Nephron progenitor cell (in vitro differentiated cells): ENCODE data around the gene MBNL2.

Experiments used
- DNase-seq: peaks from one replicate; pipeline ENCODE4 v3.0.0; 2021
- H3K27ac Mint-ChIP-seq: 2 replicates; pipeline ENCODE4 v1.8.0; 2021; ENCODE audit warnings: mild to moderate bottlenecking, moderate library complexity, mixed read lengths
- H3K27me3 Mint-ChIP-seq: 2 replicates; pipeline ENCODE4 v1.8.0; 2021; ENCODE audit warnings: mild to moderate bottlenecking, low read depth, mixed read lengths; ENCODE audit not compliant: poor library complexity
- H3K36me3 Mint-ChIP-seq: 2 replicates; pipeline ENCODE4 v1.8.0; 2021; ENCODE audit warnings: low read depth, mixed read lengths
- H3K4me1 Mint-ChIP-seq: 2 replicates; pipeline ENCODE4 v1.8.0; 2021; ENCODE audit warnings: mixed read lengths
- H3K4me3 Mint-ChIP-seq: 2 replicates; pipeline ENCODE4 v1.8.0; 2021; ENCODE audit warnings: mild to moderate bottlenecking, moderate library complexity, mixed read lengths
- H3K9me3 Mint-ChIP-seq: 2 replicates; pipeline ENCODE4 v1.8.0; 2021; ENCODE audit warnings: mild to moderate bottlenecking, moderate library complexity, mixed read lengths
- CTCF ChIP-seq: fragments of 200-600 bp; sonication (generic); IDR thresholded peaks from 2 replicates; pipeline ENCODE4 v1.5.0; 2021; ENCODE audit warnings: antibody characterized with exemption

Gene MBNL2

GRCh38 chr13:97306645-97307044, 84.5 kb downstream of the MBNL2 start:
- Mint-ChIP-seq H3K4me3 (no peak overlapping the region), H3K4me1 (peaks cover 36% of the 10 kb centered on the region), H3K27ac (peak overlapping the region; percentile 22), H3K27me3 (peaks cover 2% of the 10 kb centered on the region), H3K9me3 (no peaks in the 10 kb centered on the region), H3K36me3 (peaks cover 19% of the 10 kb centered on the region)
- no peak for TF ChIP-seq CTCF
- DNase-seq, result no peak

- TF ChIP-seq CTCF, result no peak
- DNase-seq, result no peak
- H3K27ac Mint-ChIP-seq, result peak overlapping the region; percentile 90
- H3K9me3 Mint-ChIP-seq, result no peaks in the 10 kb centered on the region
- peaks cover 36% of the 10 kb centered on the region for H3K4me1 Mint-ChIP-seq
- H3K36me3 Mint-ChIP-seq, result peaks cover 19% of the 10 kb centered on the region
- H3K27me3 Mint-ChIP-seq, result peaks cover 2% of the 10 kb centered on the region
- H3K4me3 Mint-ChIP-seq, result no peak overlapping the region
These were observed 85.2 kb downstream of the MBNL2 start for GRCh38 chr13:97307118-97307881.

GRCh38 chr13:97307882-97308624, 85.9 kb downstream of the MBNL2 start:
- H3K27ac Mint-ChIP-seq, result peak overlapping the region; percentile 90
- DNase-seq, result no peak
- no peak overlapping the region for H3K4me3 Mint-ChIP-seq
- no peaks in the 10 kb centered on the region for H3K9me3 Mint-ChIP-seq
- peaks cover 19% of the 10 kb centered on the region for H3K36me3 Mint-ChIP-seq
- peaks cover 36% of the 10 kb centered on the region for H3K4me1 Mint-ChIP-seq
- H3K27me3 Mint-ChIP-seq, result peaks cover 2% of the 10 kb centered on the region
- no peak for TF ChIP-seq CTCF

GRCh38 chr13:97308735-97309429, 86.7 kb downstream of the MBNL2 start:
- Mint-ChIP-seq H3K36me3 (peaks cover 19% of the 10 kb centered on the region), H3K4me3 (no peak overlapping the region), H3K27ac (peak overlapping the region; percentile 62), H3K9me3 (no peaks in the 10 kb centered on the region), H3K27me3 (peaks cover 2% of the 10 kb centered on the region), H3K4me1 (peaks cover 36% of the 10 kb centered on the region)
- DNase-seq, result no peak
- TF ChIP-seq CTCF, result no peak

- TF ChIP-seq CTCF, result no peak
- DNase-seq, result no peak
- Mint-ChIP-seq H3K27ac (no peak overlapping the region), H3K4me1 (peaks cover 31% of the 10 kb centered on the region), H3K36me3 (peaks cover 24% of the 10 kb centered on the region), H3K27me3 (peaks cover 2% of the 10 kb centered on the region), H3K9me3 (no peaks in the 10 kb centered on the region), H3K4me3 (no peak overlapping the region)
These were observed 88.8 kb downstream of the MBNL2 start for GRCh38 chr13:97310809-97311436.
